Muscle layer of duodenum (tissue), 2 donors: ENCODE data around the gene MATCAP1.
A peak's percentile ranks its signal among the peaks of the same experiment; 100 is the strongest.

Experiments used
- H3K27ac ChIP-seq: one replicate; pipeline ENCODE4 v1.7.0; 2013; ENCODE audit warnings: mild to moderate bottlenecking, low read length
- H3K27me3 ChIP-seq: one replicate; pipeline ENCODE4 v1.7.0; 2013; ENCODE audit warnings: low read depth, mild to moderate bottlenecking, control low read depth, low read length
- H3K36me3 ChIP-seq, 2 donors: one replicate each; pipeline ENCODE4 v1.7.0; 2013; ENCODE audit warnings: low read length in 2 of 2, control low read depth in 1 of 2, mild to moderate bottlenecking in 1 of 2; ENCODE audit not compliant: insufficient read depth in 2 of 2, control insufficient read depth in 1 of 2
- H3K4me1 ChIP-seq, 2 donors: one replicate each; pipeline ENCODE4 v1.7.0; 2013; ENCODE audit warnings: low read length in 2 of 2, mild to moderate bottlenecking in 2 of 2, control low read depth in 1 of 2, moderate library complexity in 1 of 2; ENCODE audit not compliant: insufficient read depth in 2 of 2, control insufficient read depth in 1 of 2
- H3K4me3 ChIP-seq, 2 donors: one replicate each; pipeline ENCODE4 v1.7.0; 2013; ENCODE audit warnings: low read length in 2 of 2, low read depth in 1 of 2, mild to moderate bottlenecking in 1 of 2
- H3K9me3 ChIP-seq, 2 donors: one replicate each; pipeline ENCODE4 v1.7.0; 2013; ENCODE audit warnings: low read length in 2 of 2, control low read depth in 1 of 2, mild to moderate bottlenecking in 1 of 2; ENCODE audit not compliant: control insufficient read depth in 1 of 2
- donor health status: healthy.

The MATCAP1 gene

GRCh38 chr16:67196881-67197280 is 13.1 kb upstream of the MATCAP1 start:
- Histone ChIP-seq H3K27me3 (no peaks in the 10 kb centered on the region), H3K4me3 (no peak overlapping the region), H3K4me1 (peaks cover 15 to 31% of the 10 kb centered on the region in 2 donors), H3K36me3 (peaks cover 46 to 49% of the 10 kb centered on the region in 2 donors), H3K27ac (no peak overlapping the region), H3K9me3 (no peaks in the 10 kb centered on the region)

DNA sequence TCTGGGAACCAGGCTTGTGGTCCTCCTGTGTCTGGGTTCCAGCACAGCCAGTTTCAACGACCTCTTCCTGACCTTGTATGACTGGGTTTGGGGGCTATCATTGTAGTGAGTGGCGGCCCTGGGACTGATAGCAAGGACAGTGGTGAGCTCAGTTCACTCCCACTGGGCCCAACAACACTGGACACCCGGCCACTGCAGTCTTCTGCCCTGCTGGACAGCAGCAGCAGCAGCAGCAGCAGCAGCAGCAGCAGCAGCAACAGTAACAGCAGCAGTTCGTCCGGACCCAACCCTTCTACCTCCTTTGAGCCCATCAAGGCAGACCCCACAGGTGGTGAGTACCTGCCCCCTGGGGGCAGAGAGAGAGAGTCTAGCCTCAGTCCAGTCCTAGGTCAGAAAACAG is 11.9 kb upstream of the MATCAP1 start:
- Histone ChIP-seq H3K27ac (no peak overlapping the region), H3K9me3 (no peaks in the 10 kb centered on the region), H3K4me3 (no peak overlapping the region), H3K4me1 (peaks cover 15 to 37% of the 10 kb centered on the region in 2 donors), H3K36me3 (peaks cover 46 to 49% of the 10 kb centered on the region in 2 donors), H3K27me3 (no peaks in the 10 kb centered on the region)

GRCh38 chr16:67194260-67194659 is 10.5 kb upstream of the MATCAP1 start:
- H3K4me1 ChIP-seq, result peaks cover 15 to 37% of the 10 kb centered on the region in 2 donors
- no peaks in the 10 kb centered on the region for H3K9me3 ChIP-seq
- H3K27ac ChIP-seq, result no peak overlapping the region
- H3K36me3 ChIP-seq, result peaks cover 46 to 49% of the 10 kb centered on the region in 2 donors
- H3K4me3 ChIP-seq, result no peak overlapping the region
- no peaks in the 10 kb centered on the region for H3K27me3 ChIP-seq

DNA sequence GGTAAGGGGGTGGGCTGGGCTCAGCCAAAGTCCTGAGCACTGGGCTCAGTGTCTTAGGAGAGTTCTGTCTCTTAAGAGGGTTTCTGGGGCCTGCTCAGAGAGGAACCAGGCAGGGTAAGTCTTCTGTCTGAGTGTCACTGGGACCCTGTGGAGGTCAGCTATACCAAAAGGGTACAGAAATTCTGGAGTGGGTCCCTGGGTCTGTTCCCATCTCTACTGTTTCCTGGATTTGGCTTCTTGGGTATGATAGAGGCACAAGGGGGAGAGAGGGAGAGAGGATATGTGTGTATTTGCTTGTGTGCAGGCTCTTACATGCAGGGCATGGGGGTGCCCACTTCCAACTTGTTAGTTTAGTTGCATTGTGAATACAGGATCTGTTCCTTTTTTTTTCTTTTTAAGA is 9.8 kb upstream of the MATCAP1 start:
- Histone ChIP-seq H3K4me3 (peak overlapping the region; percentile 94), H3K36me3 (peaks cover 46 to 49% of the 10 kb centered on the region in 2 donors), H3K4me1 (peaks cover 15 to 31% of the 10 kb centered on the region in 2 donors), H3K9me3 (no peaks in the 10 kb centered on the region), H3K27ac (peak overlapping the region; percentile 88), H3K27me3 (no peaks in the 10 kb centered on the region)

GRCh38 chr16:67192781-67193361 is 9.1 kb upstream of the MATCAP1 start:
- H3K9me3 ChIP-seq, result no peaks in the 10 kb centered on the region
- peaks cover 15 to 26% of the 10 kb centered on the region in 2 donors for H3K4me1 ChIP-seq
- peak overlapping the region; percentile 88 for H3K27ac ChIP-seq
- H3K36me3 ChIP-seq, result peaks cover 42 to 43% of the 10 kb centered on the region in 2 donors
- H3K4me3 ChIP-seq, result peak overlapping the region; percentile 94
- no peaks in the 10 kb centered on the region for H3K27me3 ChIP-seq

GRCh38 chr16:67191995-67192681 is 8.4 kb upstream of the MATCAP1 start, which contains the start of gene E2F4:
Gene E2F4, plus strand, starts transcription at chr16:67192155. Its CDS starts 73 bp downstream, at chr16:67192228.
- Histone ChIP-seq H3K27ac (peak within 1 kb of the TSS; percentile 88), H3K36me3 (peaks cover 35% of the 10 kb centered on the region in 2 donors), H3K4me1 (peaks cover 15 to 26% of the 10 kb centered on the region in 2 donors), H3K27me3 (no peaks in the 10 kb centered on the region), H3K9me3 (no peaks in the 10 kb centered on the region), H3K4me3 (peak within 1 kb of the TSS; percentile 94)

- no peaks in the 10 kb centered on the region for H3K27me3 ChIP-seq
- no peak overlapping the region for H3K27ac ChIP-seq
- H3K9me3 ChIP-seq, result no peaks in the 10 kb centered on the region
- H3K4me3 ChIP-seq, result peak overlapping the region; percentile 30 to 94
- H3K36me3 ChIP-seq, result peaks cover 28 to 29% of the 10 kb centered on the region in 2 donors
- H3K4me1 ChIP-seq, result peaks cover 15 to 26% of the 10 kb centered on the region in 2 donors
Observed at GRCh38 chr16:67191411-67191994, 7.7 kb upstream of the MATCAP1 start.

DNA sequence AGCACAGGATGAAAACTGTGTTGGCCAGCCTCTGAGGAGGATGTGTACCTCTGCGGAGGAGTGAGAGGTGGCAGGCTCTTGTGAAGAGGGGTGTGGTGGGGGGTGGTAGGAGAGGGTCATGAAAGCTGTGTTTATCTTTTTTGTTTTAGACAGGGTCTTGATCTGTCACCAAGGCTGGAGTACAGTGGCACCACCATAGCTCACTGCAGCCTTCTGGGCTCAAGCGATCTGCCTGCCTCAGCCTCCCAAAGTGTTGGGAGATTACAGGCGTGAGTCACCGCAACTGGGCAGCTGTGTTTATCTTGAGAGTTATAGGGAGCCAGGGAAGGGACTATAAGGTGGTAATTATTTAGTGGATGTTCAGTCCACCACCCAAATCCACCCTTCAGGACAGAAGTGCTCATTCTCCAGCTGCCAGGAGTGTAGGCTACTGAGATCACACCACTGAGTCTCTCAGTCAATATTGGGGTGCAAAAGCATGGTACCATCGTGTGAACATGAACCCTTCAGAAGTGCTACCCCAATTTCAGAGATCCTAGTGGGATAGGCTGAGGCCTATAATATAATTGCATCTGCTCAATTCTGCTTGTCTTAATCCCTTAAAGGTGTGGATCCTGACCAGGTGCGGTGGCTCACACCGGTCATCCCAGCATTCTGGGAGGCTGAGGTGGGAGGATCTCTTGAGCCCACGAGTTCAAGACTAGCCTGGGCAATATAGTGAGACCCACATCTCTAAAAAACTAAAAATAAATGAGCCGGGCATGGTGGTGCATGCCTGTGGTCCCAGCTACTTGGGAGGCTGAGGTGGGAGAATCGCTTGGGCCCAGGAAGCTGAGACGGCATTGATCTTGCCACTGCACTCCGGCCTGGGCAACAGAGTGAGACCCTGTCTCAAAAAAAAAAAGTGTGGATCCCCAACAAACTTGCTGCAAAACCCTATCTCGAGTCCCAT is 7.0 kb upstream of the MATCAP1 start:
- Histone ChIP-seq H3K9me3 (no peaks in the 10 kb centered on the region), H3K4me3 (no peak overlapping the region), H3K27me3 (no peaks in the 10 kb centered on the region), H3K36me3 (peaks cover 21% of the 10 kb centered on the region in 2 donors), H3K4me1 (peaks cover 15 to 30% of the 10 kb centered on the region in 2 donors), H3K27ac (no peak overlapping the region)

DNA sequence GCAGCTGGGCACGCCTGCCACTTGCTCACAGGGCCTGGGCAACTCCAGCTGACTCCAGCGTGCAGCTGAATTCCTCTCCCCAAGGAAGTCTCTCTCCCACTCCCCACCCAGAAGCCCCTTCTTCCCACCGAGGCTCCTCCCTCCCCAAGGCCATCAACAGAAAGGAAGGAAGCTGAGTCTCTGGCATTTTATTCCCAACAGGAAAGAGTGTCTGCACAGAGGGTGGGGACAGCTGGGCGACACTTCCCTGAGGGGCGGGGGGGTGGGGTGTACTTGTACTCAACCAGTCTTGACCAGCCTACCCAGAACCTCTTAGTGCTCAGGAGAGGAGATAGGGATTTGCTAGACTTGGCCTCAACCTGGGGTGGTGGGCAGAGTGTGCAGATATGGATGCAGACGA is 6.3 kb upstream of the MATCAP1 start, which contains the start of gene EXOC3L1:
Gene EXOC3L1 (minus strand): TSS at position 96 of the 400 bp plus-strand sequence. CDS start 460 bp downstream, outside the sequence.
- Histone ChIP-seq H3K4me1 (peaks cover 15 to 36% of the 10 kb centered on the region in 2 donors), H3K4me3 (no peak within 1 kb of the TSS), H3K9me3 (no peaks in the 10 kb centered on the region), H3K36me3 (peaks cover 14% of the 10 kb centered on the region in 2 donors), H3K27ac (no peak within 1 kb of the TSS), H3K27me3 (no peaks in the 10 kb centered on the region)

DNA sequence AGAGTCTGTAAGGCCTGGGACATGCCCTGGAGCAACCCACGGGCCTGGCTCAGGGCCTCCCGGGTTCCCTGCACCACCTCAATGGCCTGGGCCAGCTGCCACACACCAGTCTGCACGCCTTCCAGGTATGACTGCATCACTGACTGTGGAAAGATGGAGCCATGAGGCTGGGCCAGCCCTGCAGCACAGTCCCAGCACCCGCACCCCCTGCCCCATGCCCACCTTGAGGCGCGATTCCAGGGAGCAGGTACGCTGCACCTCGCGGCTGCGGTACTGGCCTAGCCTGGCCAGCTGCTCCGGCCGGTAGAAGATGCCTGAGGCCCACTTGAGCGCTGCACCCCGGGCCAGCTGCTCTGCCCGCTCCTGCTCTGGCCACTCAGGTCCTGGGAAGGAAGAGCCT is 5.0 kb upstream of the MATCAP1 start:
- H3K4me3 ChIP-seq, result no peak overlapping the region
- peaks cover 12 to 40% of the 10 kb centered on the region in 2 donors for H3K4me1 ChIP-seq
- H3K27me3 ChIP-seq, result no peaks in the 10 kb centered on the region
- no peak overlapping the region for H3K27ac ChIP-seq
- H3K9me3 ChIP-seq, result no peaks in the 10 kb centered on the region
- H3K36me3 ChIP-seq, result peaks cover 1 to 2% of the 10 kb centered on the region in 2 donors
